ENCODE measurements around the gene AFDN.

- TF ChIP-seq CTCF (IDR thresholded peaks at IDR 0.05) (no peak), POLR2A (IDR thresholded peaks at IDR 0.05) (no peak)
Measured at GRCh38 chr6:167828325-167828956, 1.7 kb downstream of the AFDN start.
